ENCODE data around the gene DYRK1A. TPM values are rescaled to one million over a fixed set of nuclear protein-coding genes. Genes with fewer than 3 reads are reported as not detected.

DYRK1A gene
- total RNA-seq, 2 donors from 2014 or later, result 70.5 to 146 TPM

DNA sequence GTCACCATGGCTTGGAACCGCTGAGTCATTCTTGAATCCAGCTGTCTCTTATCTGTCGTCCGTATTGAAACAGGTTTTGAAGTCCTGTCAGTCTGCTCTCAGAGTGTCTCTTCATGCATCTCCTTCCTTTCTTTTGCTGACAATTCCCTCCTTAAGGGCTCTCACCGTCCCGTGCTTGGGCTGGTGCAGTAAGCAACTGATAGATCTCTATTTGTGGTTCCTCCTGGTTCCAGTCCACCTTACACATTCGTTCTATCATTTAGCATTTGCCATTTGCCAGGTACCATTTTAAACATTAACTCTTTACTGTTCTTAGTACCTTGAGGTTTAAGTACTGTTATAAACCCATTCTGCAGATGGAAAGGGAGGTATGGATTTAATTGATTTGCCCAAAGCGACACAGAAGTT is 88.9 kb downstream of the DYRK1A start:
- H3K27ac ChIP-seq, result no peak overlapping the region
- TF ChIP-seq, protein P1, sequence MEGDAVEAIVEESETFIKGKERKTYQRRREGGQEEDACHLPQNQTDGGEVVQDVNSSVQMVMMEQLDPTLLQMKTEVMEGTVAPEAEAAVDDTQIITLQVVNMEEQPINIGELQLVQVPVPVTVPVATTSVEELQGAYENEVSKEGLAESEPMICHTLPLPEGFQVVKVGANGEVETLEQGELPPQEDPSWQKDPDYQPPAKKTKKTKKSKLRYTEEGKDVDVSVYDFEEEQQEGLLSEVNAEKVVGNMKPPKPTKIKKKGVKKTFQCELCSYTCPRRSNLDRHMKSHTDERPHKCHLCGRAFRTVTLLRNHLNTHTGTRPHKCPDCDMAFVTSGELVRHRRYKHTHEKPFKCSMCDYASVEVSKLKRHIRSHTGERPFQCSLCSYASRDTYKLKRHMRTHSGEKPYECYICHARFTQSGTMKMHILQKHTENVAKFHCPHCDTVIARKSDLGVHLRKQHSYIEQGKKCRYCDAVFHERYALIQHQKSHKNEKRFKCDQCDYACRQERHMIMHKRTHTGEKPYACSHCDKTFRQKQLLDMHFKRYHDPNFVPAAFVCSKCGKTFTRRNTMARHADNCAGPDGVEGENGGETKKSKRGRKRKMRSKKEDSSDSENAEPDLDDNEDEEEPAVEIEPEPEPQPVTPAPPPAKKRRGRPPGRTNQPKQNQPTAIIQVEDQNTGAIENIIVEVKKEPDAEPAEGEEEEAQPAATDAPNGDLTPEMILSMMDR (IDR thresholded peaks at IDR 0.05), result no peak
- TF ChIP-seq POLR2AphosphoS5 (IDR thresholded peaks at IDR 0.05), result no peak
- intact Hi-C loops (cut with DNase I), result no loop called here
- H3K4me3 ChIP-seq, result no peak overlapping the region
- 74% methylated on average over 7 of the region's 7 CpGs for WGBS
- no peaks in the 10 kb centered on the region for H3K27me3 ChIP-seq (replicated peaks; ENCODE audit: insufficient read depth)
- DNase-seq (ENCODE audit: low spot score), result no peak
- no peaks in the 10 kb centered on the region for H3K36me3 ChIP-seq
- peaks cover 9% of the 10 kb centered on the region for H3K4me1 ChIP-seq (replicated peaks)
- H3K9me3 ChIP-seq, result no peaks in the 10 kb centered on the region

DNA sequence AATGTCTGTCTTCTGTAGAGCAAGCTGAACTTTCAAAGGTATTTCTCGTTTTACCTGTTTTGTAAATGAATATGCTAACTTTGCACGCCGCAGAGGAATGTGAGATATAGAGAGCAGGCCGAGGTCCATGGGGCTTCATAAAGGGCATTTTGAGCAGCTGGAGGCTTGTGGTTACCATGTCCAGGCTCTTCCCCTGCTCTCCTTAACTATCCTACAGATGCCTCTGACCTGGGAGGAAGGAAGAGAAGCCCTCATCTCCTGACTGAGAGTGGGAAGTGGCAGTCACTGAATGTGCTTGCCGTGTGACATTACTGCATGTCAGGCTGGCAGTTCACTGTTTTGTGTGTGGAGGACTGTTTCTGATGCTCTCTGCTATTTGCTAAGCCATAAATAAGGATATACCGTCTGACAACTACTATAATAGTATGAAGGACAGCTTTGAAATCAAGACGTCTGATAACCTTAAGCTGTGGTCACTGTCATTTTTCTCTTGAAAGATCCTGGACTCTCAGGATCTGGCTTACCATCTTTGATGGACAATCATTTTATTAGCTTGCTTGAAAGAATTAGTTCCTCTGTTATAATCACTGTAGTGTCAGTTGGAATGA is 92.2 kb downstream of the DYRK1A start:
- intact Hi-C loops (cut with DNase I), result no loop called here
- H3K36me3 ChIP-seq, result no peaks in the 10 kb centered on the region
- no peak for DNase-seq (ENCODE audit: low spot score)
- H3K9me3 ChIP-seq, result no peaks in the 10 kb centered on the region
- WGBS, result 36% methylated on average over 7 of the region's 7 CpGs
- H3K4me3 ChIP-seq, result no peak overlapping the region
- no peak for TF ChIP-seq POLR2AphosphoS5 (IDR thresholded peaks at IDR 0.05)
- TF ChIP-seq POLR2A (IDR thresholded peaks at IDR 0.05), result no peak
- TF ChIP-seq, protein P1 (IDR thresholded peaks at IDR 0.05), result no peak
- no peak overlapping the region for H3K27ac ChIP-seq
- peaks cover 13% of the 10 kb centered on the region for H3K4me1 ChIP-seq (replicated peaks)
- no peaks in the 10 kb centered on the region for H3K27me3 ChIP-seq (replicated peaks; ENCODE audit: insufficient read depth)

DNA sequence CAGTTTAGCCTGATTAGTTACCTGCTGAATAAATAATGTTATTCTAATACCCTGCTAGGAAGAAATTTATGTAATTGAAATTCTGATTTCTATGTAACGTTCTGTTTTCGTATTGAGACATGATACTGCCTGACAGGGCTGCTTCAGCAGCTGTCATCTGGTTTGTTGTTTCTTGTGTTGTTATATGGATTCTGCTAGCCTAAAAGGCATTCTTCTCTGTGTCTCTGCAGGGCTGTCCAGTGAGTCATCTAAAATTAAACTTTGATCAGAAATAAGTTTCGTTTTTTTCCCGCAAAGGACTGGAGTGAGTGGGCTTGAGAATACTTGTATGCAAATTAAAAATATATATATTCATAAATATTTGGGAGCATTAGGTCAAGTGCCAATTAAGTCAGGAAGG is 93.0 kb downstream of the DYRK1A start:
- H3K4me3 ChIP-seq, result no peak overlapping the region
- H3K27me3 ChIP-seq (replicated peaks; ENCODE audit: insufficient read depth), result no peaks in the 10 kb centered on the region
- H3K4me1 ChIP-seq (replicated peaks), result peaks cover 13% of the 10 kb centered on the region
- intact Hi-C loops (cut with DNase I), result no loop called here
- DNase-seq (ENCODE audit: low spot score), result no peak
- no peak overlapping the region for H3K27ac ChIP-seq
- WGBS, result 75% methylated on average over 4 of the region's 4 CpGs
- H3K36me3 ChIP-seq, result no peaks in the 10 kb centered on the region
- TF ChIP-seq POLR2AphosphoS5 (IDR thresholded peaks at IDR 0.05) (no peak), POLR2A (IDR thresholded peaks at IDR 0.05) (no peak)
- TF ChIP-seq, protein P1 (IDR thresholded peaks at IDR 0.05), result no peak
- no peaks in the 10 kb centered on the region for H3K9me3 ChIP-seq

DNA sequence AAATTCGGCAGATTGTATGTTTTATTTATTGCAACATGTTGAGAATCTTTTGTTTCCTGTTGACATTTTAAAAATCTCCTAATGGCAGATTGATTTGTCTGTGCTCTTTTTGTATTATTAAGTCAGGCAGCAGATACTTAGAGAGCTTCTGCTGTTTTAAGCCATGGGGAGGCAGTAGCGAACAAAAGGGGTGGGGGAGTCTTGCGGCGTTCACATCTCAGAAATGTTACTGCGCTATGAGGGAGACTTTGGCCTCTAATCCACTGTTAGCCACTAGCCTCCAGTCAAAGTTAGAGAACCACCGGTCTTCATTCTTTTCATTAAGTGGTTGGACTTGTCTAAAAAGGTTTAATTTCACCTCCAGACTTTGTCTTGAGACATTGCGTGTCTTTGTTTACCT is 93.6 kb downstream of the DYRK1A start:
- no peaks in the 10 kb centered on the region for H3K36me3 ChIP-seq

DNA sequence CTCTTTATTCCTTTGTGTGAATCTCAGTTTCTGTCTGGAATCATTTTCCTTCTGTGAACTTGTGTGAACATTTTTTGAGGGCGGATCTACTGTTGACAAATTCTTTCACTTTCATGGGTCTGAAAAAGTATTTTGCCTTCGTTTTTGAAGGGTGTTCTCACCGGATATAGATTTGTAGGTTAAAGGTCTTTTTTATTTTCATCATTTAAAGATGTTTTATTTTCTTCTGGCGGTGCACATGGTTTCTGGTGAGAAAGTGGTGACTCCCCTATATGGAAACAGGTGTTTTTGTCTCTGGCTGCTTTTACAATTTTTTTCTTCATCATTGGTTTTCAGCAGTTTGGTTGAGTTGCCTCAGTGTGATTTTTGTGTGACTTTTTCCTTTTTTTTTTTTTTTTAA is 94.9 kb downstream of the DYRK1A start:
- Histone ChIP-seq H3K4me3 (no peak overlapping the region), H3K9me3 (no peaks in the 10 kb centered on the region), H3K36me3 (no peaks in the 10 kb centered on the region), H3K4me1 (replicated peaks) (peaks cover 13% of the 10 kb centered on the region), H3K27me3 (replicated peaks; ENCODE audit: insufficient read depth) (no peaks in the 10 kb centered on the region), H3K27ac (no peak overlapping the region)
- DNase-seq (ENCODE audit: low spot score), result no peak
- WGBS, result 57% methylated on average over 4 of the region's 4 CpGs
- no peak for TF ChIP-seq POLR2AphosphoS5 (IDR thresholded peaks at IDR 0.05)
- TF ChIP-seq, protein P1 (IDR thresholded peaks at IDR 0.05), result no peak
- no peak for TF ChIP-seq POLR2A (IDR thresholded peaks at IDR 0.05)
- intact Hi-C loops (cut with DNase I), result no loop called here

More for the DNA sequence above, 93.6 kb downstream of the DYRK1A start:
- no peak for DNase-seq (ENCODE audit: low spot score)
- Histone ChIP-seq H3K9me3 (no peaks in the 10 kb centered on the region), H3K4me1 (replicated peaks) (peaks cover 13% of the 10 kb centered on the region), H3K27ac (no peak overlapping the region), H3K27me3 (replicated peaks; ENCODE audit: insufficient read depth) (no peaks in the 10 kb centered on the region), H3K4me3 (no peak overlapping the region)
- 87% methylated on average over 7 of the region's 7 CpGs for WGBS
- TF ChIP-seq, protein P1 (IDR thresholded peaks at IDR 0.05), result no peak
- TF ChIP-seq POLR2AphosphoS5 (IDR thresholded peaks at IDR 0.05) (no peak), POLR2A (IDR thresholded peaks at IDR 0.05) (no peak)
- intact Hi-C loops (cut with DNase I), result no loop called here

All from prostate gland (tissue), 2 donors.